GM19397 (cell line): ENCODE results near the gene GPR161.

ENCODE experiments used
- ATAC-seq: cut with Tn5 transposase; IDR thresholded peaks from one replicate; pipeline ENCODE4 v1.9.1; 2021; ENCODE audit warnings: mild to moderate bottlenecking, moderate library complexity; ENCODE audit not compliant: unreplicated experiment

GPR161 gene

DNA sequence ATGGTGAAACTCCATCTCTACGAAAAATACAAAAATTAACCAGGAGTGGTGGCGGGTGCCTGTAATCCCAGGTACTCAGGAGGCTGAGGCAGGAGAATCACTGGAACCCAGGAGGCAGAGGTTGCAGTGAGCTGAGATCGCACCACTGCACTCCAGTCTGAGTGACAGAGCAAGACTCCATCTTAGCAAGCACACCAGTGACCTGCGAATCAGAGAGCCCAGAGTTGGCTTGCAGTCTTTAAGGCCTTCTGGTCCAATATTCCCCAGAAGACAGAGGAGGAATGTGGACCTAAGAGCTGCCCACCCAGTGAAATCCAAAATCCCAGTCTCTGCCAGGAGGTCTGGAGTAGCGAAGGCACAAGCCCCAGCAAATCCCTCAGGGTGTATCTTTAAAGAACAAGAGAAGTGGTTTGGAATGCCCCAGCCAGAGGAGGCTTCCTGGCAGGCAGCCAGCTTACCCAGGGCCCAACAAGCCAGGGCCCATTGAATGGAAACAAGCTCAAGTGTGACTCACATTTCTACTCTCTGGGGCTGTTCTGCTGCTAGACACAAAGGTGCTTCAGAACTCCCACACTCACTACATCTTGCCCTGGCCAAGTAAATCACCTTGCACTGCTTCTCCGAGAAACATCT lies 23.9 kb downstream of the GPR161 start:
- ATAC-seq: no peak

DNA sequence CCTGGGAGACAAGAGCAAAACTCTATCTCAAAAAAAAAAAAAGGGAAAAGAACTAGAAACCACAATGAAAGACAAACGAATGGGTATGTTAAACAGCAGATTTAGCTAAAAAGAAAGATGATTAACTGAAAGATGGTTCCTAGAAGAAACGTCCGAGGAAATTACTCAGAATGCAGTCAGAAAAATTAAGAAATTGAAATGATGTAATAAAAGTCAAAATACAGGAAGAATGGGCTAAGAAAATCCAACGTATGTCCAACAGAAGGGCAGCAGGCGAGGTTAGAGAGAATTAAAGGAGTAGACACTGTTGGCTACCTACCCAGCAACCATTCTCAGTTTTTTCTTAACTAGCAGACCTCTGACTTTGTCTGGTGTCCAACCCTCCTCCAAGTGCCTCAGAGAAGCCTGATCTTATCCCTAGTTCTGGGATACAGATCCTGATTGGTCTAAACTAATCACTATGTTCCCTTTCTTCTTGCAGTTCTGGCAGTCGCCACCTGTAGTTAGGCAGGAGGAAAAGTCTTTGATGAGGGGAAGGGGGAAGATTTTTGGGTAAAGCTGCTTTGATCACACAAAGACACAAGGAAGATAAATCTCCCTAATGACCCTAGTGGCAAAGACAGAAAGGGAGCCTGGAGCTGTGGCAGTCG lies 25.7 kb downstream of the GPR161 start:
- no peak for ATAC-seq

DNA sequence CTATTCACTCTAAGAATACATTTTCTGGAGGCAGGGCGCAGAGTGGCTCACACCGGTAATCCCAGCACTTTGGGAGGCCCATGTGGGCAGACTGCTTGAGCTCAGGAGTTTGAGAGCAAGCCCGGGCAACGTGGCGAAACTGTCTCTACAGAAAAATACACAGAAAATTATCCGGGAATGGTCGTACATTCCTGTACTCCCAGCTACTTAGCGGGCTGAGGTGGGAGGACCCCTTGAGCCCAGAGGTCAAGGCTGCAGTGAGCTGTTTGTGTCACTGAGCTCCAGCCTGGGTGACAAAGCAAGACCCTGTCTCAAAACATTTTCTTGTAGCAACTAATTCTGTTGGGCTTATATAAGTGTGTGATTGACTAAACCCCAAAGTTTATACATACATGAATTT lies 30.5 kb downstream of the GPR161 start:
- ATAC-seq: no peak

DNA sequence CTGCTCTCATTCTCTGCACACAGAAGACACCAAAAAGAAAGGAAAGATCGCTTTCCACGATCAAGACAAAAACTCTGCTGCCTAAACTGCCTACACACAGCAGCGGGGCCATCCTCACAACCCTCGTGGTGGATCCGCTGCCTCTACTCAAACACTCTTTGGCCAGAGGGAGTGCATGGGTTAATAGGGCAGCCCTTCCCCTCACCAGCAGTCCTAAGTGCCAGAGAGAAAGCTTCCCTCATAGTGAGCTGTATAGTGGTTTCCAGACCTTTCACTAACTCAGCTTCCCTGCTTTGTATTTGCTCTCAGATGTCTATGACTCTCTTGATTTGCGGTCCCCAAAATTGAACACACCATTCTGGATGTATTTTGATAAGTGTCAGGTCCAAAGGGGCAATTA lies 30.9 kb downstream of the GPR161 start:
- no peak for ATAC-seq

DNA sequence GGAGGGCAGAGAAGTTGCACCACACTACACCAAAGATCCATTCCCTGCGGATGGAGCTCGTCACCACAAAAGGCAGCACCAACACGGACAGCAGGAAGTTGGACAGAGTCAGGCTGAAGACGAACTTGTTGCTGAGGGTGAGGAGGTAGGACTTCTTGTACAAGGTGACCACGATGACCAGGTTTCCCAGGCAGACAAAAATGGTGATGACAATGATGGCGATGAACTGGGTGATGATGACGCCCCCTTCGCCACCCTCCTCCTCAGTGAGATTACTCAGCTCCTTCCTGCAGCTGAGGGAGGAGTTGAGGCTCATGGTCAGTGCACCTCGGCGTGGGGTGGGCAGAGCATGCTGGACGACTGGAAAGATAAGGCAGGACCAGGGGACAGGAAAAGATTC lies 32.2 kb downstream of the GPR161 start:
- no peak for ATAC-seq

DNA sequence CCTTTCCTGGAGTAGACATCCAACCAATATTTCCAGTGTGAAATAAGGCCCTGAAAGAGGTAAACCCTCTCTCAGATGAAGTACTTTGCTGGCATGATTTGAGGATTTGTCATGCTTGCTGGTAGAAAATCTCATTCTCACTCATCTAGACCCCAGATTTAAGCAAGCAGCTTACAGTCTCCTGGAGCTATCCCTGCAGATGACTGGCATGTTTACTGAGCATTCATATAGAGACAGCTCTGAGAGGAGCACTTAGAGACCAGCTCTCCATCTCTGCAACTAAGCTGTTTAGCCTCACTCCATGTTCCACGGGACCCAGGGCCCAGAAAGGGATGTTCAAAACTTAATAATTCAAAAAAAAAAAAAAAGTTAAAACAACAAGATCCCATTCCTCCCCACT lies 34.2 kb downstream of the GPR161 start:
- ATAC-seq: no peak

DNA sequence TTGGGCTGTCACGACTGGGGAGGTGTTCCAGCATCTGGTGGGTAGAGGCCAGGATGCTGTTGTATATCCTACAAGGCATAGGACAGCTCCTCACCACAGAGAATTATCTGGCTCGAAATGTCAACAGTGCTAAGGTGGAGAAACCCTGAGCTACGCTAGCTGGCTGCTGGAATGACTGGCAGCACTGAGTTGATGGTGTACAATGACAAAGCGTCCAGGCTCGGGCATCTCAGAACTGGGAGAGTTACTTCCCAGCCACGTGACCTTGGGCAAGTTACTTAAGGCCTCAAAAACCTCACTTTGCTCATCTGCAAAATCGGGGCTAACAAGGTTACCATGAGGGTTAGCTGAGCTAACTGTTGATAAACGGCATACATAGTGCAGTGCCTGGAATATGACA lies 35.4 kb downstream of the GPR161 start:
- ATAC-seq: no peak

DNA sequence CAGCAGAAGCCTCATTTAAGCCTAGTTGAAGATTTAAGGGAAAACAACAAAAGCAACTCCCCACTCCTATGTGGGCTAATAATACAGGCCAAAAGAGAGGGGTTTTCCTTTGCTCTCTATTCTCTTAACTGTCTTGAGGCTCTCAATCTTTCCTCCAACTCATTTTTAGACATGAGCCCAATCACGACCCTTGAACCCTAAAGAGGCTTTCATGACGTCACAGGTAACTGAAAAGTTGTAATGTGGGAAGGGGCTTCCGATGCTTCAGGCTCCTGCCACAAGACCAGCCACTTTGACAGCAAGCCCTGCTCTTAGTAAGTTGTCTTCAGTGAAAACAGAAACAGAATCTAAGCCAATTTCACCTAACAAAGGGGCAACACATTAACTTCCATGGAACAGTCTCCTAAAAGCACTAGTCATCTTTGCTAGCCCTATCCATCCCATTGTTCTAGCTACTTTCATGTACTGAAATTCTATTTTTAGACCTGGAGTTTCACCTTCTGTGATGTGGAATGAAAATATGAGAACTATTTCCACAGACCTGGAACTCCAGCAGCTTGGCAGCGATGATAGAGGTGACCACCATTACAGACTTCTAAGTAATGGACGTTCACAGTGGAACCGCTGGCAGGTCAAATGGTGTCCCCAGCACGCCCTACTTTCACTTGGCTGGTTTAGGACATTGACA lies 36.3 kb downstream of the GPR161 start:
- no peak for ATAC-seq

DNA sequence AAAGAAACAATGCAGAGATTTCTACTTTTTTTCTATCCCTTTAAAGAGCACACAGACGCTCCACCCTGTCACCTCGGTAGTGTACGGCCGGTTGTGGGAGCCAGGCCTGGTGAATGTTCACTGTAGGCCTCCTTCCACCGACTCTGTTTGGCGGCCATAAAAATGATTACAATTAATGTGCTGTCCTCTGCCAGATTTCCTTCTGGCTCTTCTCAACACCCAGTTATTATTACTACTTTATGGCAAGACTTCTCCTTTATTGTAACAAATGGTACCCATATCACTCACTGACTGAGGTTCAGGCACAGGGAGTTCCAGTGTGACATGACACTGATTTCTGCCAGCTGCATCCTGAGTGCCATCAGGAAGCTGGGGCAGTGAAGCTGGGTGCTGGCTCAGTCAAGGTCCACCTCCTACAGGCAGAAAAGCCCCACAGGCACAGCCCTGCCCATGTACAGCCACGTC lies 37.4 kb downstream of the GPR161 start:
- ATAC-seq: no peak

DNA sequence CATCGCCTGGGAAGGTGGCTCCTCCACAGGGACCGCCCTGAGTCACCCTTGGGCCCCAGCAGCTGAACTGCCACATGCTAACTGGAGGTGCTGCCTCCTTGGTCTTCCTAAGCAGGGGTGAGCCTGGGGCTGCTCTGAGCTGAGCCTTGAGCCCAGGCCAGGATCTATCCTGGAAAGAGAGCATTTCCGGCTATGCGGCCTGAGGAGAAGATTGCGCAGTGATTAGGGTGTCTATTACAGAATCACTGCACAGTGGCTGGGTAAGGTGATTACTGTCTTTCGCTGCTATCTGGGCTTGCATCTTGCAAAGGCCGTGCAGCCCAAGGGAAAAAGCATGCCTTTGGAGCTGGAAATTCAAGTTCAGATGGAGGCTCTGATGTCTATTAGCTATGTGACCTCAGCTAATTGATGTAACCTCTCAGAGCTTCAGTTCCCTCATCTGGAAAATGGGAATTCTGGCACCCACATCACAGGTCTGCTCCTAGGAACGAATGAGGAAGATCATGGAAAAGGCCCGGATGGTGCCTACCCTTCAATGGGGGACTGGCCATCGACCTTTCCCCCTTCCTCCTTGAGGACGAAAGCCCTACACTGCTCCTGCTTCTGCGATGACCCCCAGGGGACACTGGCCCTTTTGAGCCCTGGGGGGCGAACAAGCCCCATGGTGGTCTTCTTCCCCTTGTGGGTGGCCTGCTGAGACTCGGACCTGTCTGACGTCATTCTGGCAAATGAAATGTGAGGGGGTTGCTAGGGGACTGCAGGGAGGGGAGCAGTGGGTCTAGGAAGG lies 38.0 kb downstream of the GPR161 start:
- ATAC-seq: no peak

DNA sequence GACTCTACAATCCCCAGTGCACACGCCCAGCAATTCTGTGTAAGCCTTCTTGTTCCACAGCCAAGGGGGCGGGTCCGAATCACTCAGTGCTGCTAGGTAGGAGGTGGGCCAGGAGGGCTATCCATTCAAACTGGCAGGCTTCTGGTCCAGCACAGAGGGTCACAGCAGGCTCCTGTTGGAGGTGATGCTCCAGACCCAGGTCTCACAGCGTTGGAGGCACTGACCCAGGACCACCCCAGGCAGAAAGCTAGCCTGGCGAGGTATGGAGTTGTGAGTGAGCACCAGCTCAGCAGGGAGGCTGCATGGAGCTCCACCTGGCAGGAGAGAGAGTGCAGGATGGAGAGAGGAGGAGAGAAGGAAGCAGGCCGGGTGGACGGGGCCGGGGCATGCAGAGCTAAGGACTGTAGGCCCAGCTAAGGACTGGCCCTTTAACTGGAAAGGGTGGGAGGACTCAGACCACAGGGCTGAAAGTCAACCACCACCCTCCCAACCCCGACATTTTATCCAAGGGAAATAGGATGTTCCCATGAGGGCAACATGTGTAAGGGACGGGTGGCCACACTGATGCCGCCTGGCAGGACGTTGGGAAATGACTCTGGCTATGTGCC lies 38.7 kb downstream of the GPR161 start:
- no peak for ATAC-seq

DNA sequence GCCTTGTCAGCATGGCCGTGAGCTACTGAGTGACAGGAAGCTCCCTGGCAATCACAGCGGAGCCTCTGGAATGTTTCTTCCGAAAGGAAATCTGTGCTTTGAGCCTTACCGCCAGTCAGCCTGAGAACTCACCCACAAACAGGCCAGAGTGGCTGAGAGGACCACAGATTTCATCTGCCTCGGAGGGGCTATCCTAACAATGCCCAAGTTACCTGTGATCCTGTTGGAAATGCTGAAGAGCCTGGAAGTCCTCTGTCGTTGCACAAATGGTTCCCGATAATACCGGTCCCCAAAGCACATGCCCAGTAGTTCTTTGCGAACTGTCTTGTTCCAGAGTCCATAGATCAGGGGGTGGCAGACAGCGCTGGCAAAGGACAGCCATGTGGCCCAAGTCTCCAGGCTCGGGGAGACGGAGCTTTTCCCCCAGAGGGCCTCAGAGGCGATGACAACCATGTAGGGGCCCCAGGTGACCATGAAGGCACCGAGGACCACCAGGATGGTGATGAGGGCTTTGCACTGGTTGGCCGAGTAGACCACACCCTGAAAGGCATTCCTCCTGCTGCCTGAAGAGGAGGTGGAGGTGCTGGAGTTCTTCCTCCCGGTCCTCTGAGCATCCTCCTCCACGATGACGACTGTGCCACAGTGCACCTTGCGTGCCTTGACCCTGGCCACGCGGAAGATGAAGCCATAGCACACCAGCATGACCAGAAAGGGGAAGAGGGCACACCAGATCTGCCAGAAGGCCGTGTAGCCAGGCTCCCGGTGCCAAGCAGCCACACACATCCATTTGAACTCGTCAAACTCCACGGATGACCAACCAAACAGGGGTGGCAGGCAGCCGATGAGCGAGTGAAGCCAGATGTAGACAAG lies 40.2 kb downstream of the GPR161 start:
- no peak for ATAC-seq

DNA sequence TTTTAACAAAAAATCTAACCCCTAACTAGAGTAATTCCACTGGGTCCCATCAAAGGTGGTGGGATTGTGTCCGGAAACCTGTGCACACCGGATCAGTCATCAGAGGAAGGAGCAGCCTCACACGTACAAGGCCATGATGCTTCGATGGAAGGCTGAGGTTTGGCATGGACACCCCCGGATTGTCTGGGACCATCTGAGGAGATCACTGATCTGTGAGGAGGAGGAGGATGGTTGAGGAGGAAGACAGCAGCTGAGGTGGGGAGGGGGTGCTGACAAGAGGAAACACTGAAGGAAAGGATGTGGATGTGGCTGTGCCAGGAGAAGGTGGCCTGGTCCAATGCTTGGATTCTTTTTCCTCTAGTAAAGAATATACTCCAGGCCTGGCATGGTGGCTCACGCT lies 41.3 kb downstream of the GPR161 start:
- ATAC-seq: no peak

DNA sequence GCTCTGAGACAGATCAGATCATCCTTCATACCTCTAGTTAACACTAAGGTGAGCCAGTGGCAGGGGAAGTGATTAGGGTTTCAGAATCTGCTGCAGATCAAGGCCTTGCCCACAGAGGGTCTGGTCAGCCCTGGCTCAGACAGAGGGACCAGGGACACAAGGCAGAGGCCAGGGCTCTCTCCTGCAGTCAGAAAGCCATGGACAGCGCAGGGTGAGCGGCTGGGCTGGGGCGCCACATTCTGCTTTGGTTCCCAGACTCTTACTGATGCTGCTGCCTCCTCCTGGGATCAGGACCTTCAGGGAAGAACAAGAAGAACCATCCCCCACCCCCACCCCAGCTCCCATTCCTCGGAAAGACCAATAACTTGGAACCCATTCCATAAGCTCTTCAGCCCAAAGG lies 43.1 kb downstream of the GPR161 start:
- ATAC-seq: no peak

DNA sequence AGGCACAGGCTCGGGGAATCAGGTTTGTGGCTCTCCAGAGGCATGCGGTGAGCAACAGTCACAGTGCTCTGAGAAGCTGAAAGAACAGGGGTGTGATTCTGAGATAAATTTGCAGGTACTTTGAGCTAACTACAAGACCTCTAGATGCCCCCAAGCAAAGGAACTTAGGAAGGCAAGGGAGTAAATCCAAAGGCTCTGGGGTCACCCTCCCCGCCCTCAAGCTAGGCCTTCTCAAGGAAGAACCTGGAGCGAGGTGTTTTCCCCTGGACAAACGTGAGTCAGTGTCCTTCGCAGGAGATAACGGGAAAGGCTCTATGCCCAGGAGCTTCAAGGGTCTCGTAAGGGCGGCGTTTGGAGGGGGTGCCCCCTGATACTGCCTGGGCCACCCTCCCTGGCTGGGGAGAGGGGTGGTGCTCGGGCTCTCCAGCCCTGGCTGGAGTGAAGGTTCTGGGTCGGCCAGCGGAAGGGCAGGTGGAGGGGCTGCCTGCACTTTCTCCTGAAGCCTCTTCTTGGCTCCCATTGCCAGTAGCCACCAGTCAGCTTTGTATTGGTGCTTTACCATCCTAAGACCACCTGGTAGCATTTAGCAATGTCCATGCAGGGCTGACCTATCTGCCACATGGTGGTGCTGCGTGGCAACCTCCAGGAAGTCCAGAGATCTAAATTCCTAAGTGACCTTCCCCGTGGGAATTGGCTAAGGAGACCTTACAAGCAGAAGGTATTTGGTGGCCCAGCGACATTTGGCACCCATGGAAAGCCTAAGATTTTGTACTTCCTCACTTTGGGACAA lies 44.0 kb downstream of the GPR161 start:
- ATAC-seq: no peak

DNA sequence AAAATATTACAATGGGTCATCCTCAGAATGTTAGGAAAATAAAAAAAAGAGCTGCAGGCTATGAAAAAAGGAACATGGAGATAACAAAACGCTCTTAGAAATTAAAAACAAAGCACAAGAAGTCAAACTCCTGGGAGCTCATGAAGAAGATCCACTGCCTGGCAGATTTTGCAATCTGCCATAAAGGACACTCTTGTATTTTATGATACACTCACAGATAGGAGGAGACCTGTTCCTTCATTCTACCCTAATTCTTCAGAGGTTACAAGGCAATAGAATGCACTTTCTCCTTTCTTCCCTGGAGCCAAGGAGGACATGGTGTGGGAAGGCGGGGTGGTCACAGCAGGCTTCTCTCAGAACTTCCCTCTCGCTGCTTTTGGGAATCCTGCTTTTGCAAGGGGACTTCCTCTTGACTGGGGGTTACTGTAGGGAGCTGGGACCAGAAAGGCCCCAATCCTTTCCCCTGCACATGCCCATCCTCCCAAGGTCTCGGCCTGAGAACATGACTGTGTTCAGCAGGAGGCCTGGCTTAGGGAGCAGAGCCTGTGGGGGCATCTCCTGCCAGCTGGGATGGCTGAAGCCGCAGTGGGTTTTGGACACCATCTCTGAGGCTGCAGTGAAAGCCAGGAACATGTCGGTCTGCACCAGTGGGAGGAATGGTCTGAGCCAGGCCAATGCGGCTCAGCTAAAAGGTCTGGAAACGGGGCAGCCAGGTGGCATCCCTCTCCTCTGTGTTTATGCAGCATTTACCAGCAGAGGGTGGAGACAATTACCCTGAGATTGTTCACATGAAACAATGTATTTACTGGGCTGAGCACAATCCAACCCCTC lies 44.8 kb downstream of the GPR161 start:
- ATAC-seq: no peak

DNA sequence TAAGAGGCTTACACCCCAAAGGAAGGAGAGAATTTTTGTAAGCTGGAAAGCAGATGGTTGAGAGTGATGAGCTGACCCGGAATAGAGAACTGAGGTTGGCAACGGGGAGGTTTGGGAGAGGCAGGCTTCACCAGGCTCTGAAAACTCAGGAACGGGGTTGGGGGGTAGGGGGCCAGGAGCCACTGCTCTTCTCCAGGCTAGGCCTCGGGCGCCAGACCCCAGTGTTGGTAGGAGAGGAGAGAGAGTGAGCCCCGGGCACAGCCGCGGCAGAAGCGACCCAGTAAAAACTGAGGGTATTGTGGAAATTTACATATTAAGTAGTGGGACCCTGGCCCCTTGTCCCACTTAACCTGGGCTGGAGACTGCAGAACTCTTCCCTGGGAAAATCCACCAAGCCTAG lies 45.7 kb downstream of the GPR161 start:
- ATAC-seq: no peak

DNA sequence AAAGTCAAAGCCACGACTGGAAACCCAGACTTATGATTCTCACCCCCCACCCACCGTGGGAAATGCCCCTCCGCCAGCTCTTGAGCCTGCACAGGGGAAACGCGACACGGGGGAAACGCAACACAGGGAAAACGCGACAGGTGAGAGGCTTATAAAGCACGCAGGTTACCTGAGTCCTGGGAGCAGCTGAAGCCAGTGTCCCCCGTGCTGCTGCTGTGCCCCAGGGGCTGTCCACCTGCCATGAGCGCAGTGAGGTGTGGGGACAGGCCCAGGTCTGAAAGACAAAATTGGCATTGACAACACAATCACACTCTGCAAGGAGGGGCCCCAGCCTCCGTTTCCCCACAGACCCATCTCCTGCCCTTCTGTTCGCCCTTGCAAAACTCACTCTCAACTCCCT lies 46.3 kb downstream of the GPR161 start:
- ATAC-seq: no peak

DNA sequence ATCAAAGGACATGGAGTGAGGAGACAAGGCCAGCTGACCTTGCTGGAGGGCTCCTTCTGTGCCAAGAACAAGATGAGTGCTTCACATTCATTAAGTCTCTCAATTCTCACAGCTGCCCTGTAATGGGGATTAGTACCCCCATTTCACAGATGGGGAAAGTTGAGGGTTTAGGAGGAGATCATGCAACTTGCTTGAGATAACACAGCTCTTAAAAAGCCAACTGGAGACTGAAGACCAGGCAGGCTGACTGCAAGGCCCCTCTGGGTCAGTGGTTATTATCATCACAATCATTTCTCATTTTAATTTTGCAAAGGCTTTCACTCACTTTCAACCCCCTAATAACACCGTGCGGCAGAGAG lies 46.8 kb downstream of the GPR161 start:
- ATAC-seq: no peak
